Cerebellar nuclear complex (tissue), 1 donor: ENCODE measurements around the gene KRT34.
"Not testable (repeated sequence)": the region's sequence is repeated elsewhere in the genome, so short reads cannot be mapped to it uniquely, and the experiment has no call there.

ENCODE experiments used
- DNase-seq, 2 experiments: peaks; one replicate each; lab custom pipeline; 2025; lab: John Stamatoyannopoulos, UW

KRT34 gene

GRCh38 chr17:41366070-41366469, 16.0 kb downstream of the KRT34 start:
- no peak for DNase-seq

- DNase-seq, result no peak
These were observed 18.2 kb downstream of the KRT34 start for GRCh38 chr17:41363881-41364280.

- DNase-seq, result no peak
These were observed 21.7 kb downstream of the KRT34 start for GRCh38 chr17:41360296-41360995.

- DNase-seq, result no peak
These were observed 27.6 kb downstream of the KRT34 start for GRCh38 chr17:41354536-41354935.

GRCh38 chr17:41352597-41353366, 29.3 kb downstream of the KRT34 start:
- DNase-seq, result no peak

GRCh38 chr17:41351177-41351576, 30.9 kb downstream of the KRT34 start:
- no peak for DNase-seq

GRCh38 chr17:41350381-41350878, 31.7 kb downstream of the KRT34 start, which contains the start of gene KRT33A:
Gene KRT33A, minus strand, starts transcription at chr17:41350828. Its CDS starts 61 bp downstream, at chr17:41350767.
- DNase-seq, result not testable (repeated sequence)

- no peak for DNase-seq
These were observed 34.0 kb downstream of the KRT34 start for GRCh38 chr17:41347869-41348760.

GRCh38 chr17:41346421-41346820, 35.7 kb downstream of the KRT34 start:
- DNase-seq, result not testable (repeated sequence)

GRCh38 chr17:41345992-41346391, 36.1 kb downstream of the KRT34 start:
- DNase-seq, result no peak

GRCh38 chr17:41343029-41343428, 39.1 kb downstream of the KRT34 start:
- DNase-seq, result no peak

- no peak for DNase-seq
These were observed 40.9 kb downstream of the KRT34 start for GRCh38 chr17:41340934-41341861.

- DNase-seq, result no peak
These were observed 41.6 kb downstream of the KRT34 start for GRCh38 chr17:41340494-41340893.

GRCh38 chr17:41339571-41340172, 42.4 kb downstream of the KRT34 start:
- DNase-seq, result no peak

- DNase-seq, result no peak
These were observed 43.1 kb downstream of the KRT34 start for GRCh38 chr17:41338961-41339485.

GRCh38 chr17:41335747-41336146, 46.4 kb downstream of the KRT34 start:
- no peak for DNase-seq

- DNase-seq, result no peak
These were observed 47.5 kb downstream of the KRT34 start for GRCh38 chr17:41334385-41335305.

GRCh38 chr17:41333836-41334235, 48.3 kb downstream of the KRT34 start:
- no peak for DNase-seq

GRCh38 chr17:41333098-41333497, 49.0 kb downstream of the KRT34 start:
- no peak for DNase-seq
